Skeletal muscle satellite cell (primary cell): Measurements from ENCODE around the gene MFSD2A.
A peak's percentile ranks its signal among the peaks of the same experiment; 100 is the strongest.

Experiments used
- H3K27me3 ChIP-seq: 2 replicates; pipeline ENCODE4 v1.7.0; 2013; ENCODE audit warnings: low read length; ENCODE audit not compliant: control insufficient read depth, insufficient read depth
- H3K36me3 ChIP-seq: 2 replicates; pipeline ENCODE4 v1.7.0; 2013; ENCODE audit warnings: mild to moderate bottlenecking, control low read depth, low read length; ENCODE audit not compliant: insufficient read depth
- H3K4me1 ChIP-seq: 2 replicates; pipeline ENCODE4 v1.7.0; 2013; ENCODE audit warnings: low read length; ENCODE audit not compliant: control insufficient read depth, insufficient read depth
- H3K4me2 ChIP-seq: 2 replicates; pipeline ENCODE4 v1.7.0; 2013; ENCODE audit warnings: mild to moderate bottlenecking, low read length
- H3K4me3 ChIP-seq: 2 replicates; pipeline ENCODE4 v1.7.0; 2013; ENCODE audit warnings: low read length
- H3K9ac ChIP-seq: 2 replicates; pipeline ENCODE4 v1.7.0; 2013; ENCODE audit warnings: mild to moderate bottlenecking, low read depth, low read length, moderate library complexity
- H3K9me3 ChIP-seq: replicated peaks from 2 replicates; pipeline ENCODE4 v1.7.0; 2013; ENCODE audit warnings: mild to moderate bottlenecking, control low read depth, low read length

The MFSD2A gene

GRCh38 chr1:39944410-39945112, 10.4 kb upstream of the MFSD2A start:
- Histone ChIP-seq H3K27me3 (peaks cover 59% of the 10 kb centered on the region), H3K36me3 (no peaks in the 10 kb centered on the region), H3K4me1 (no peaks in the 10 kb centered on the region), H3K4me2 (no peak overlapping the region), H3K4me3 (no peak overlapping the region), H3K9ac (no peak overlapping the region), H3K9me3 (no peaks in the 10 kb centered on the region)

DNA sequence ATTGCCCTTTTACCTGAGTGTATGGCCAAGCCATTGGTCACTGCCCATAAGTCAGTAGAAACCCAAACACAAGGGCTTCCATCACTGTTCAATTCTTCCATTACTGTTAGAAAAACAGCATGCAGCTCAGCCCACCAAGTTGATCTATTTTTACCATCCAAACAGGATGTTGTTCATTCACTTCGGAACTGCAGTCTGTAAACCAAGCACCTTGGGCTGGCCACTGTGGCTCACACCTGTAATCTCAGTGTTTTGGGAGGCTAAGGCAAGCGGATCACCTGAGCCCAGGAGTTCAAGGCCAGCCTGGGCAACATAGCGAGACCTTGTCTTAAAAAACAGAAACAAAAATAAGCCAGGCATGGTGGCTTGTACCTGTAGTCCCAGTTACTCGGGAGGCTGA, 8.7 kb upstream of the MFSD2A start:
- no peak overlapping the region for H3K4me3 ChIP-seq
- H3K36me3 ChIP-seq: no peaks in the 10 kb centered on the region
- no peaks in the 10 kb centered on the region for H3K4me1 ChIP-seq
- no peak overlapping the region for H3K4me2 ChIP-seq
- H3K9me3 ChIP-seq: no peaks in the 10 kb centered on the region
- no peak overlapping the region for H3K9ac ChIP-seq
- H3K27me3 ChIP-seq: peaks cover 57% of the 10 kb centered on the region

GRCh38 chr1:39947260-39947659, 7.7 kb upstream of the MFSD2A start:
- Histone ChIP-seq H3K9me3 (no peaks in the 10 kb centered on the region), H3K4me1 (no peaks in the 10 kb centered on the region), H3K4me2 (no peak overlapping the region), H3K4me3 (no peak overlapping the region), H3K27me3 (peaks cover 47% of the 10 kb centered on the region), H3K9ac (no peak overlapping the region), H3K36me3 (no peaks in the 10 kb centered on the region)

- H3K36me3 ChIP-seq: no peaks in the 10 kb centered on the region
- H3K27me3 ChIP-seq: peaks cover 25% of the 10 kb centered on the region
- no peak overlapping the region for H3K9ac ChIP-seq
- H3K9me3 ChIP-seq: no peaks in the 10 kb centered on the region
- no peak overlapping the region for H3K4me2 ChIP-seq
- H3K4me1 ChIP-seq: peaks cover 5% of the 10 kb centered on the region
- H3K4me3 ChIP-seq: no peak overlapping the region
Measured at GRCh38 chr1:39949891-39950290, 5.1 kb upstream of the MFSD2A start.

GRCh38 chr1:39951926-39952325, 3.0 kb upstream of the MFSD2A start:
- Histone ChIP-seq H3K36me3 (no peaks in the 10 kb centered on the region), H3K4me2 (no peak overlapping the region), H3K4me1 (peaks cover 16% of the 10 kb centered on the region), H3K9ac (no peak overlapping the region), H3K27me3 (peaks cover 18% of the 10 kb centered on the region), H3K9me3 (no peaks in the 10 kb centered on the region), H3K4me3 (no peak overlapping the region)

DNA sequence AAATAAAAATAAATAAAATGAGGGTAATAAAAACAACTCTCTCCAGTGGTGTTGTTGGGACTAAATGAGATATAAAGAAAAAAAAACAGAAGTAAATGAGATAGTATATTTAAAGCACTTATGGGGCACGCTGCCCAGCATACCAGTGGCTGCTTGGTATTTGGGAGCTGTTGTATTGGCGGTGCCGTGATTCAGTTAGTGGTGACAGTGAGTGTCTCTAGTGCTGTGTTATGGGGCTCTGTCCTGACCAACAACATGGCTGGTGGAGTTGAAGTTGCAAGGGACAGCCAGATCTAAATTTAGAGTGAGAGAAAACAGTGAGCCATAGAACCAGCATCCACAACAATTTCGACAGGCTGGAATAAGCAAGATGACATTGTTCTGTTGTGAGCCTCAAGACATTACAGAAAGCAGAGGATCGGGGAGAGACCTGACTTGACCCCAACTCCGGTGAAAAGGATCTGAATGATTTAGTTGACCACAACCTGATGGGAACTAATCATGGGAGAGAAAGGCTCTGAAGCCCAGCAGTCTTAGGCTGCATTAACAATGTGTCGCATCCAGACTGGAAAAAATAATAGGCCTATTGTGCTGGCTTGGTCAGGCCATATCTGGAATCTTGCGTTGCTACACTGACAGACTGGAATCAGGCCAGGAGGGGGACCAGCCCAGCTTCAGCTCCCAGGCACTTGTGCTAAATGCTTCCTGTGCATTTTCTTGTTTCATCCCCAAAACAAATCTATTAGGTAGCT, 2.4 kb upstream of the MFSD2A start:
- Histone ChIP-seq H3K4me3 (no peak overlapping the region), H3K9me3 (no peaks in the 10 kb centered on the region), H3K4me1 (peaks cover 22% of the 10 kb centered on the region), H3K9ac (no peak overlapping the region), H3K36me3 (no peaks in the 10 kb centered on the region), H3K4me2 (no peak overlapping the region), H3K27me3 (peaks cover 12% of the 10 kb centered on the region)

GRCh38 chr1:39954324-39954869, 548 bp upstream of the MFSD2A start:
- H3K9me3 ChIP-seq: no peaks in the 10 kb centered on the region
- peak overlapping the region; percentile 97 for H3K4me2 ChIP-seq
- peak overlapping the region; percentile 75 for H3K9ac ChIP-seq
- H3K4me1 ChIP-seq: peaks cover 23% of the 10 kb centered on the region
- H3K36me3 ChIP-seq: no peaks in the 10 kb centered on the region
- peak overlapping the region; percentile 56 for H3K4me3 ChIP-seq
- H3K27me3 ChIP-seq: peaks cover 7% of the 10 kb centered on the region

- H3K4me1 ChIP-seq: peaks cover 23% of the 10 kb centered on the region
- peaks cover 2% of the 10 kb centered on the region for H3K27me3 ChIP-seq
- H3K4me3 ChIP-seq: peak overlapping the region; percentile 74
- peaks cover 3% of the 10 kb centered on the region for H3K36me3 ChIP-seq
- H3K9me3 ChIP-seq: no peaks in the 10 kb centered on the region
- peak overlapping the region; percentile 75 for H3K9ac ChIP-seq
- peak overlapping the region; percentile 97 for H3K4me2 ChIP-seq
Measured at GRCh38 chr1:39955547-39956539, 898 bp downstream of the MFSD2A start.

- Histone ChIP-seq H3K4me3 (no peak overlapping the region), H3K9me3 (no peaks in the 10 kb centered on the region), H3K4me2 (no peak overlapping the region), H3K36me3 (peaks cover 3% of the 10 kb centered on the region), H3K27me3 (no peaks in the 10 kb centered on the region), H3K4me1 (peaks cover 23% of the 10 kb centered on the region), H3K9ac (no peak overlapping the region)
Measured at GRCh38 chr1:39957299-39958015, 2.5 kb downstream of the MFSD2A start.

DNA sequence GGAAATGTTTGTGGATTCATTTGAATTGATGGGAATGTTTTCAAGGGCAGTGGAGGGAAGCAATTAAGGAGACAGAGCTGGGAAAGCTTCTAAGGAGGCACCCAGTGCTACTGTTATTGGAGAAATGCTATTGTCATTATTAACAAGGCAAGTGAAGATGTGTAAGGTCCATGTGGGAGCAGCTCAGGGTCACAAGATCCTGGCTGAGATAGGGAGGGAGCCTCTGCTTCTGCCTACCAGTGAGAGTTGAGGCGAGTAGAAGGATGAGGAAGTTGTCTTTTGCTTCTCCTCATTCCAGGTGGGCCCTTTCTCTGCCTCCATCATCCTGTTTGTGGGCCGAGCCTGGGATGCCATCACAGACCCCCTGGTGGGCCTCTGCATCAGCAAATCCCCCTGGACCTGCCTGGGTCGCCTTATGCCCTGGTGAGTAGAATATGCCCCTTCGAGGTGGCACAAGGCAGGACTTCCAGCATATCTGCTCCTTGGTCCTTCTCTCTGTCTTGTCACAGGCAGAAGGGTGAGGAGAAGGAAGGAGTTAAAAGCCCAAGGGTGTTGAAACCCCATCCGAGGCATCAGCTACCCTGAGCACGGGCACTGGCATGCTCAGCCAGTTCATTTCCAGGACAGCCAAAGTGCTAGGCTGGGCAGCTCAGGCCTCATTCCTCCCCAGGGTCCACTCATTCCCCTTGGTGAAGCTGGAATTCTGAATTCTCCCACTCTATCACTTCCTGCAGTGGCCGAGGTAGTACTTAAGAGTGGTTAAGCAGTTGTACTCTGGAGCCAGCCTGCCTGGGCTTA, 3.7 kb downstream of the MFSD2A start:
- Histone ChIP-seq H3K36me3 (peaks cover 3% of the 10 kb centered on the region), H3K9ac (no peak overlapping the region), H3K27me3 (no peaks in the 10 kb centered on the region), H3K9me3 (no peaks in the 10 kb centered on the region), H3K4me3 (no peak overlapping the region), H3K4me1 (peaks cover 23% of the 10 kb centered on the region), H3K4me2 (no peak overlapping the region)
